Body of pancreas (tissue), 4 donors: ENCODE data around the gene FCN1. TPM values are rescaled to one million over a fixed set of nuclear protein-coding genes. Genes with fewer than 3 reads are reported as not detected.
"Not testable (repeated sequence)": the region's sequence is repeated elsewhere in the genome, so short reads cannot be mapped to it uniquely, and the experiment has no call there.

Experiments used
- ATAC-seq: fragments of 150-250 bp; one replicate; pipeline ENCODE4 v1.9.1; 2016
- DNase-seq, 4 donors: peaks; one replicate each; pipeline ENCODE4 v3.0.0-alpha.2; 2019
- H3K27ac ChIP-seq, 4 donors: fragments of 200-600 bp; sonication (generic); 1 replicate in 3 of 4; 2 replicates in 1 of 4; pipeline versions ENCODE4 v1.5.1 to v1.6.1; 2016 to 2019; ENCODE audit warnings: mild to moderate bottlenecking in 1 of 4, mixed read lengths in 1 of 4, moderate library complexity in 1 of 4
- H3K27me3 ChIP-seq, 2 donors: fragments of 200-600 bp; sonication (generic); one replicate each; pipeline ENCODE4 v1.6.0; 2016; ENCODE audit warnings: mild to moderate bottlenecking in 1 of 2
- H3K36me3 ChIP-seq, 2 donors: fragments of 200-600 bp; sonication (generic); replicated peaks in 1 of 2; 2 replicates each; pipeline ENCODE4 v1.5.1; 2016; ENCODE audit warnings: low read depth in 2 of 2; ENCODE audit not compliant: insufficient read depth in 1 of 2
- H3K4me1 ChIP-seq: fragments of 200-600 bp; sonication (generic); one replicate; pipeline ENCODE4 v1.6.0; 2016
- H3K4me3 ChIP-seq, 2 donors: fragments of 200-600 bp; sonication (generic); 1 replicate in 1 of 2; 2 replicates in 1 of 2; pipeline ENCODE4 v1.5.1; 2016 to 2019
- H3K9me3 ChIP-seq, 3 donors: fragments of 200-600 bp; sonication (generic); 1 replicate in 2 of 3; 2 replicates in 1 of 3; pipeline ENCODE4 v1.5.1; 2016
- CTCF ChIP-seq, 7 experiments: fragments of 450-650 bp in 4 of 7; fragments of 200-600 bp in 3 of 7; sonication (generic) in 3 of 7; IDR thresholded peaks; one replicate each; pipeline ENCODE4 v1.5.1; 2016 to 2019; ENCODE audit warnings: antibody characterized with exemption in 7 of 7
- POLR2A ChIP-seq, 3 donors: fragments of 450-650 bp; IDR thresholded peaks; one replicate each; pipeline ENCODE4 v1.6.1; 2016; ENCODE audit warnings: antibody characterized with exemption in 3 of 3, mild to moderate bottlenecking in 2 of 3
- WGBS, 2 donors: methylation state at CpG; one replicate each; pipeline ENCODE4 v1.1.5; 2017; 5-methylcytosine and 5-hydroxymethylcytosine counted together
- intact Hi-C: fragments of 100-400 bp; cut with DNase I; formaldehyde crosslinking; loops from one replicate; pipeline ENCODE4 v1.15.1; 2023
- small RNA-seq: library from RNA; depleted of rRNA; stranded (forward); fragments of <200 nt; gene quantifications from one replicate; pipeline ENCODE3, GENCODE V24; 2016
- total RNA-seq, 2 donors: library from RNA; depleted of rRNA; stranded (reverse); fragments of >200 nt; gene quantifications; one replicate each; pipeline ENCODE4 v1.1.0, GENCODE V29; 2016

FCN1 gene
- total RNA-seq, 2 donors from 2014 or later: not detected

- Histone ChIP-seq H3K9me3 (no peaks in the 10 kb centered on the region), H3K27me3 (no peaks in the 10 kb centered on the region), H3K36me3 (no peaks in the 10 kb centered on the region), H3K4me3 (no peak overlapping the region), H3K27ac (no peak overlapping the region), H3K4me1 (no peaks in the 10 kb centered on the region)
- no peak for DNase-seq
- intact Hi-C loops: no loop called here
- TF ChIP-seq CTCF (IDR thresholded peaks at IDR 0.05) (no peak), POLR2A (IDR thresholded peaks at IDR 0.05) (no peak)
- ATAC-seq: no peak
- WGBS, 2 donors: 66 to 70% methylated on average over 13 of the region's 13 CpGs
These were observed 57.2 kb downstream of the FCN1 start for GRCh38 chr9:134860510-134860909.

- Histone ChIP-seq H3K36me3 (no peaks in the 10 kb centered on the region), H3K27ac (no peak overlapping the region), H3K9me3 (no peaks in the 10 kb centered on the region), H3K4me1 (no peaks in the 10 kb centered on the region), H3K4me3 (no peak overlapping the region), H3K27me3 (no peaks in the 10 kb centered on the region)
- DNase-seq (no peak), ATAC-seq (no peak)
- TF ChIP-seq POLR2A (IDR thresholded peaks at IDR 0.05) (no peak), CTCF (IDR thresholded peaks at IDR 0.05) (no peak)
- intact Hi-C loops: no loop called here
- WGBS, 2 donors: 45 to 50% methylated on average over 10 to 11 of the region's 11 CpGs
These were observed 59.5 kb downstream of the FCN1 start for GRCh38 chr9:134858051-134858841.

DNA sequence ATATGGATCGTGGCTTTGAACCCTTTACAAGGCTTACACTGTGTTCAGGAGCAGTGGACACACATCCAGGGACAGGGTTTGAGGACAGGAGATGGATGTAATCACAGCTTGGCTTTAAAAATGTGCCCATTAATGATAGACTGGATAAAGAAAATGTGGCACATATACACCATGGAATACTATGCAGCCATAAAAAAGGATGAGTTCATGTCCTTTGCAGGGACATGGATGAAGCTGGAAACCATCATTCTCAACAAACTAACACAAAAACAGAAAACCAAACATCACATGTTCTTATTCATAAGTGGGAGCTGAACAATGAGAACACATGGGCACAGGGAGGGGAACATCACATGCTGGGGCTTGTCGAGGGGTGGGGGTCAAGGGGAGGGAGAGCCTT lies 60.3 kb downstream of the FCN1 start:
- H3K36me3 ChIP-seq, H3K9me3 ChIP-seq, intact Hi-C loops, H3K27me3 ChIP-seq, ATAC-seq, DNase-seq, H3K4me1 ChIP-seq, H3K27ac ChIP-seq, H3K4me3 ChIP-seq: not testable (repeated sequence)
- 82 to 83% methylated on average over 2 of the region's 2 CpGs for WGBS, 2 donors

DNA sequence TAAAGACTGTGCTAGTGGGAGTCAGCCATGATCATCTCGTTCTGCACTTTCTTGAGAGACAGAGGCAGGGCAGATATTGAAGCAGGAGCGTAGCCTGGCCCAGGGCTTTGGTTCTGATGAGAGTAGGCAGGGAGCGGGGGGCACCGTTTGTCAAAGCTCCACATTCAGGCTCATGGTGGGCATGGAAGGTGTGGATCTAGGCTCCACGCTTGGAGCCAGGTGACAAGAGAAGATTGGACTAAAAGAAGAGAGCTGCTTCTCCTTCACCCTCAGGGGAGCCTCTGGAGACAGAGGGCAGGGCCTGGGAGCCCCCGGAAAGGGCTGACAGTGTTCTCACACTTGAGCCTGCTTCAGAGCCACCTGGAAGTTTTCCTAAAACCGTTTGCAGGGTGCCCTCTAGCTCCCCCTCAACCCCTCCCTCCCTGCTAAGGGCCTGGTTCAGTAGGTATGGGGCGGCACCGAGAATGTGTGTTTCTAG lies 61.8 kb downstream of the FCN1 start:
- Histone ChIP-seq H3K9me3 (no peaks in the 10 kb centered on the region), H3K4me3 (no peak overlapping the region), H3K27me3 (no peaks in the 10 kb centered on the region), H3K36me3 (no peaks in the 10 kb centered on the region), H3K27ac (no peak overlapping the region), H3K4me1 (no peaks in the 10 kb centered on the region)
- no peak for ATAC-seq
- WGBS, 2 donors: 59 to 70% methylated on average over 7 to 9 of the region's 9 CpGs
- intact Hi-C loops: no loop called here
- no peak for TF ChIP-seq CTCF (IDR thresholded peaks at IDR 0.05)
- TF ChIP-seq POLR2A (IDR thresholded peaks at IDR 0.05): no peak
- no peak for DNase-seq

Small RNAs within 50 kb of the gene (small RNA-seq; reads per million reads assigned to genes)
- not detected for gene AL603650.1

Other genes starting within 250 kb of the FCN1 start
- not detected for gene FCN2, start 37.1 kb downstream of the FCN1 start, total RNA-seq
- gene OLFM1, start 169.8 kb upstream of the FCN1 start, total RNA-seq: 1 to 10 TPM; 6.3 to 7.8 TPM